Measurements from ENCODE around the gene CHST8.

GRCh38 chr19:33706631-33707030 lies 84.9 kb downstream of the CHST8 start:
- TF ChIP-seq EP300 (IDR thresholded peaks at IDR 0.05) (no peak), CTCF (IDR thresholded peaks at IDR 0.05) (no peak)
